ENCODE measurements around the gene CAMTA1. TPM values are rescaled to one million over a fixed set of nuclear protein-coding genes. Genes with fewer than 3 reads are reported as not detected.

CAMTA1 gene
- total RNA-seq, 2 experiments from 2014 or later, result 43.9 to 73.3 TPM

DNA sequence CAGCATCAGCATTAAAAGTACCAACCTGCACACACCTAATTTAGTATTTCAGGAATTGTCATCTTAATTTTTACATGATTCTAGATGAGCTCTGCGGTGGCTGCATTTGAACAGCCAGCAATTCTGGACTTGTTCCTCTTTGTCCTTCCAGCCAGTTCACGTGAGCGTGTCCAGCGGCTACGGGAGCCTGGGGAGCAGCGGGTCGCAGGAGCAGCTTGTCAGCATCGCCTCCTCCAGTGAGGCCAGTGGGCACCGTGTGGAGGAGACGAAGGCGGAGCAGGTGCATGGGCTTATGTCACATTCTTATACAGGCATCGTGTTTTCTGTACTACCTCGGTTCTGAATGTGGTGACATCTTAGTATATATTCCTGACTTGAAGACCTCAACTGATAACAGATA lies 1024.5 kb downstream of the CAMTA1 start:
- intact Hi-C loops (cut with micrococcal nuclease; ENCODE audit: unreplicated experiment), result loop anchor here (2.0 kb wide), 1 partner anchor 93 kb away; no protein-coding TSS in a partner anchor

DNA sequence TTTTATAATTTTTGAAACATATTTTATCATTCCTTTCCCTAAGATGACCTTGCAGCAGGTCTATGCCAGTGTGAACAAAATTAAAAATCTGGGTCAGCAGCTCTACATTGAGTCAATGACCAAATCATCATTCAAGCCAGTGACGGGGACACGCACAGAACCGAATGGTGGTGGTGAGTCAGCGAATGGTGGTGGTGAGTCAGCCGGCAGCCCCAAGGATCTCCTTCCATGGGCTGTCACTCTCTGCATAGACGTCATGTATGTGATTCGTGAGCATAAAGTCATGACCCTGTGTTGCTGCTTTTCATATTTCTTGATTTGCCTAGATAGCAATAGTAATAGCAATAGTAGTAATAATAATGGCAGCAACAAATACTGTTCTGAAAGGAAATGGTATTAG lies 1025.1 kb downstream of the CAMTA1 start:
- no peak overlapping the region for H3K4me2 ChIP-seq (ENCODE audit: low read length)
- TF ChIP-seq, protein P1, sequence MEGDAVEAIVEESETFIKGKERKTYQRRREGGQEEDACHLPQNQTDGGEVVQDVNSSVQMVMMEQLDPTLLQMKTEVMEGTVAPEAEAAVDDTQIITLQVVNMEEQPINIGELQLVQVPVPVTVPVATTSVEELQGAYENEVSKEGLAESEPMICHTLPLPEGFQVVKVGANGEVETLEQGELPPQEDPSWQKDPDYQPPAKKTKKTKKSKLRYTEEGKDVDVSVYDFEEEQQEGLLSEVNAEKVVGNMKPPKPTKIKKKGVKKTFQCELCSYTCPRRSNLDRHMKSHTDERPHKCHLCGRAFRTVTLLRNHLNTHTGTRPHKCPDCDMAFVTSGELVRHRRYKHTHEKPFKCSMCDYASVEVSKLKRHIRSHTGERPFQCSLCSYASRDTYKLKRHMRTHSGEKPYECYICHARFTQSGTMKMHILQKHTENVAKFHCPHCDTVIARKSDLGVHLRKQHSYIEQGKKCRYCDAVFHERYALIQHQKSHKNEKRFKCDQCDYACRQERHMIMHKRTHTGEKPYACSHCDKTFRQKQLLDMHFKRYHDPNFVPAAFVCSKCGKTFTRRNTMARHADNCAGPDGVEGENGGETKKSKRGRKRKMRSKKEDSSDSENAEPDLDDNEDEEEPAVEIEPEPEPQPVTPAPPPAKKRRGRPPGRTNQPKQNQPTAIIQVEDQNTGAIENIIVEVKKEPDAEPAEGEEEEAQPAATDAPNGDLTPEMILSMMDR (conservative IDR thresholded peaks at IDR 0.05; ENCODE audit: low read length), result no peak
- no peak for TF ChIP-seq EZH2phosphoT487 (IDR thresholded peaks at IDR 0.05; ENCODE audit: borderline replicate concordance, low read depth, low read length)
- H3K9me3 ChIP-seq (ENCODE audit: low read length), result peaks cover 18% of the 10 kb centered on the region; the same call in 1 of the 2 replicates
- H3K36me3 ChIP-seq (ENCODE audit: insufficient read depth, low read length), result no peaks in the 10 kb centered on the region
- CTCF ChIA-PET (ENCODE audit: unreplicated experiment), result no interaction called here
- intact Hi-C loops (cut with micrococcal nuclease; ENCODE audit: unreplicated experiment), result no loop called here
- POLR2A ChIA-PET, result interaction anchor here (0.9 kb wide), 1 partner anchor 13 kb away, joined by 3 read pairs; no protein-coding TSS in a partner anchor
- H3K4me3 ChIP-seq (ENCODE audit: low read depth, low read length, poor library complexity, severe bottlenecking), result no peak overlapping the region
- H3K9me2 ChIP-seq (ENCODE audit: insufficient read depth, low read length), result no peaks in the 10 kb centered on the region
- no peaks in the 10 kb centered on the region for H3K4me1 ChIP-seq (ENCODE audit: insufficient read depth, low read length, poor library complexity, severe bottlenecking)
- no peaks in the 10 kb centered on the region for H3K79me2 ChIP-seq (ENCODE audit: insufficient read depth, low read depth, low read length)
- H3K27ac ChIP-seq (ENCODE audit: low read depth, low read length, poor library complexity, severe bottlenecking), result no peak overlapping the region
- H4K20me1 ChIP-seq (ENCODE audit: insufficient read depth, low read length), result no peaks in the 10 kb centered on the region
- no peak for DNase-seq (ENCODE audit: low spot score)
- no TSS peak for BruUV-seq (replicated peaks)
- no peak overlapping the region for H2AFZ ChIP-seq (ENCODE audit: low read length)

More for the DNA sequence above, 1024.5 kb downstream of the CAMTA1 start:
- POLR2A ChIA-PET, result interaction anchor here (0.9 kb wide), 1 partner anchor 13 kb away, joined by 3 read pairs; no protein-coding TSS in a partner anchor
- Histone ChIP-seq H3K9me3 (ENCODE audit: low read length) (peaks cover 15% of the 10 kb centered on the region; the same call in 1 of the 2 replicates), H3K4me3 (ENCODE audit: low read depth, low read length, poor library complexity, severe bottlenecking) (no peak overlapping the region), H3K4me2 (ENCODE audit: low read length) (no peak overlapping the region), H3K9me2 (ENCODE audit: insufficient read depth, low read length) (no peaks in the 10 kb centered on the region), H4K20me1 (ENCODE audit: insufficient read depth, low read length) (no peaks in the 10 kb centered on the region), H2AFZ (ENCODE audit: low read length) (no peak overlapping the region), H3K36me3 (ENCODE audit: insufficient read depth, low read length) (no peaks in the 10 kb centered on the region), H3K27ac (ENCODE audit: low read depth, low read length, poor library complexity, severe bottlenecking) (no peak overlapping the region), H3K79me2 (ENCODE audit: insufficient read depth, low read depth, low read length) (no peaks in the 10 kb centered on the region), H3K4me1 (ENCODE audit: insufficient read depth, low read length, poor library complexity, severe bottlenecking) (no peaks in the 10 kb centered on the region)
- CTCF ChIA-PET (ENCODE audit: unreplicated experiment), result no interaction called here
- DNase-seq (ENCODE audit: low spot score), result no peak
- no peak for TF ChIP-seq EZH2phosphoT487 (IDR thresholded peaks at IDR 0.05; ENCODE audit: borderline replicate concordance, low read depth, low read length)
- TF ChIP-seq, protein P1 (conservative IDR thresholded peaks at IDR 0.05; ENCODE audit: low read length), result no peak
- no TSS peak for BruUV-seq (replicated peaks)

DNA sequence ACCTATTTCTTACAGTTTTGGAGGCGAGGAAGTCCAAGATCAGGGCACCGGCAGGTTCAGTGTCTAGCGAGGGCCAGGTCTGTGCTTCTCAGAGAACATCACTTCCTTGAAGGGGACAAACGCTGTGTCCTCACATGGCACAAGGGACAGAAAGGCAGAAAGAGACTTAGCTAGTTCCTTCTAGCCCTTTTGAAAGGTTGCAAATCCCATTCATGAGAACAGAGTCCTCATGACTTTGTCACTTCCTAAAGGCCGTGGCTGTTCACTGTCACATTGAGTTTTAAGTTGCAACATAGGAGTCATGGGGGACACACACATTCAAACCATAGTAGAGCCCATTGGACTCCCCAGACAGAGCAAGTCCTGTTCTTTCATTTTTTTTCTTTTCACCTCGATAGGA lies 1026.2 kb downstream of the CAMTA1 start:
- no peak for DNase-seq (ENCODE audit: low spot score)
- no peak overlapping the region for H3K4me2 ChIP-seq (ENCODE audit: low read length)
- H2AFZ ChIP-seq (ENCODE audit: low read length), result no peak overlapping the region
- H3K36me3 ChIP-seq (ENCODE audit: insufficient read depth, low read length), result no peaks in the 10 kb centered on the region
- peaks cover 18% of the 10 kb centered on the region; the same call in 1 of the 2 replicates for H3K9me3 ChIP-seq (ENCODE audit: low read length)
- H3K79me2 ChIP-seq (ENCODE audit: insufficient read depth, low read depth, low read length), result no peaks in the 10 kb centered on the region
- no peak overlapping the region for H3K4me3 ChIP-seq (ENCODE audit: low read depth, low read length, poor library complexity, severe bottlenecking)
- H3K4me1 ChIP-seq (ENCODE audit: insufficient read depth, low read length, poor library complexity, severe bottlenecking), result no peaks in the 10 kb centered on the region
- no peaks in the 10 kb centered on the region for H3K9me2 ChIP-seq (ENCODE audit: insufficient read depth, low read length)
- TF ChIP-seq EZH2phosphoT487 (IDR thresholded peaks at IDR 0.05; ENCODE audit: borderline replicate concordance, low read depth, low read length), result no peak
- TF ChIP-seq, protein P1 (conservative IDR thresholded peaks at IDR 0.05; ENCODE audit: low read length), result no peak
- intact Hi-C loops (cut with micrococcal nuclease; ENCODE audit: unreplicated experiment), result no loop called here
- BruUV-seq (replicated peaks), result no TSS peak
- ChIA-PET CTCF (ENCODE audit: unreplicated experiment) (no interaction called here), POLR2A (interaction anchor here (0.6 kb wide), 1 partner anchor 11 kb away, joined by 3 read pairs; no protein-coding TSS in a partner anchor)
- no peak overlapping the region for H3K27ac ChIP-seq (ENCODE audit: low read depth, low read length, poor library complexity, severe bottlenecking)
- H4K20me1 ChIP-seq (ENCODE audit: insufficient read depth, low read length), result no peaks in the 10 kb centered on the region
